Spleen (tissue), 11 donors: ENCODE data around the gene PLXNA2. TPM values are rescaled to one million over a fixed set of nuclear protein-coding genes. Genes with fewer than 3 reads are reported as not detected.

Source experiments
- DNase-seq: peaks from one replicate; pipeline ENCODE4 v3.0.0-alpha.2; 2020
- H3K27ac ChIP-seq, 8 donors: fragments of 200-600 bp; sonication (generic) in 7 of 8; 1 replicate in 4 of 8; 2 replicates in 4 of 8; pipeline versions ENCODE4 v1.5.0 to v1.8.0; 2016 to 2021; ENCODE audit warnings: inconsistent platforms in 4 of 8, mild to moderate bottlenecking in 4 of 8, moderate library complexity in 1 of 8
- H3K27me3 ChIP-seq, 7 donors: fragments of 200-600 bp; sonication (generic) in 6 of 7; replicated peaks in 1 of 7; 1 replicate in 4 of 7; 2 replicates in 3 of 7; pipeline versions ENCODE4 v1.5.0 to v1.8.0; 2016 to 2021; ENCODE audit warnings: inconsistent platforms in 3 of 7, mild to moderate bottlenecking in 1 of 7
- H3K36me3 ChIP-seq, 6 donors: fragments of 200-600 bp; sonication (generic) in 5 of 6; 1 replicate in 4 of 6; 2 replicates in 2 of 6; pipeline versions ENCODE4 v1.5.0 to v1.8.0; 2016 to 2021; ENCODE audit warnings: inconsistent platforms in 2 of 6
- H3K4me1 ChIP-seq, 6 donors: fragments of 200-600 bp; sonication (generic) in 5 of 6; 1 replicate in 3 of 6; 2 replicates in 3 of 6; pipeline versions ENCODE4 v1.5.0 to v1.8.0; 2016 to 2021; ENCODE audit warnings: inconsistent platforms in 3 of 6
- H3K4me3 ChIP-seq, 8 donors: fragments of 200-600 bp; sonication (generic) in 7 of 8; 1 replicate in 4 of 8; 2 replicates in 4 of 8; pipeline versions ENCODE4 v1.5.0 to v1.8.0; 2016 to 2021; ENCODE audit warnings: inconsistent platforms in 4 of 8, mild to moderate bottlenecking in 4 of 8, moderate library complexity in 2 of 8
- H3K9me3 ChIP-seq, 8 donors: fragments of 200-600 bp; sonication (generic) in 7 of 8; 1 replicate in 4 of 8; 2 replicates in 4 of 8; pipeline versions ENCODE4 v1.5.0 to v1.8.0; 2016 to 2021; ENCODE audit warnings: inconsistent platforms in 4 of 8
- CTCF ChIP-seq, 11 experiments: fragments of 200-600 bp in 7 of 11; fragments of 450-650 bp in 4 of 11; sonication (generic) in 4 of 11; IDR thresholded peaks in 8 of 11; conservative IDR thresholded peaks in 3 of 11; 1 replicate in 7 of 11; 2 replicates in 4 of 11; pipeline versions ENCODE4 v1.4.0 to v1.8.0; 2016 to 2021; ENCODE audit warnings: antibody characterized with exemption in 11 of 11, inconsistent platforms in 4 of 11, mild to moderate bottlenecking in 1 of 11
- POLR2A ChIP-seq, 3 donors: fragments of 450-650 bp; IDR thresholded peaks; one replicate each; pipeline ENCODE4 v1.5.1; 2017; ENCODE audit warnings: antibody characterized with exemption in 3 of 3, mild to moderate bottlenecking in 1 of 3
- POLR2AphosphoS5 ChIP-seq, 3 donors: sonication (generic); formaldehyde crosslinking; IDR thresholded peaks; one replicate each; pipeline ENCODE4 v1.5.1; 2017; ENCODE audit warnings: antibody characterized with exemption in 3 of 3
- WGBS, 5 donors: extraction: QIAGEN DNeasy Blood & Tissue Kit in 3 of 5; methylation state at CpG; one replicate each; pipeline versions ENCODE4 v1.1.5 to v1.1.7; 2013 to 2018; 5-methylcytosine and 5-hydroxymethylcytosine counted together
- intact Hi-C: fragments of 100-400 bp; cut with DNase I; formaldehyde crosslinking; loops from one replicate; pipeline ENCODE4 v1.15.0; 2023; ENCODE audit warnings: low total_unique reads
- polyA plus RNA-seq, 3 donors: library from polyadenylated mRNA; stranded (reverse); fragments of 200-250 nt; gene quantifications; one replicate each; pipeline ENCODE4 v1.2.1, GENCODE V29; 2013
- total RNA-seq, 7 donors: library from RNA; depleted of rRNA in 3 of 7; stranded (reverse); fragments of >200 nt in 3 of 7; fragmentation: NEBNext Ultra II Directional in 4 of 7; extraction: Animal tissue kit (Norgen Biotek cat#: 25700) in 4 of 7; gene quantifications; one replicate each; pipeline versions ENCODE4 v1.1.0 to v1.2.1, GENCODE V29; 2016 to 2021
- donor health status: healthy with polysubstance abuse.
- donor health status: DM: no; HTN: no; CAD: no; lungs with moderate emphysema.
- donor health status: DM: no; HTN: no; CAD: no.
- donor health status: Bipolar disorder and iron deficiency.
- donor health status: healthy.
- donor health status: DM: no; HTN: no; CAD: no.
- donor health status: DM: yes; HTN: yes; CAD: no.

Gene PLXNA2
- total and polyA plus RNA-seq, 10 donors = 0.93 to 16.9 (median 7.0) TPM

GRCh38 chr1:208165659-208166058 lies 78.5 kb downstream of the PLXNA2 start:
- DNase-seq = no peak
- H3K9me3 ChIP-seq = no peaks in the 10 kb centered on the region
- H3K27ac ChIP-seq = no peak overlapping the region
- intact Hi-C loops = no loop called here
- WGBS, 5 donors = 83 to 91% (median 89%) methylated on average over 6 of the region's 6 CpGs
- peaks cover 0 to 9% (median 0%) of the 10 kb centered on the region in 6 donors for H3K4me1 ChIP-seq
- H3K36me3 ChIP-seq = no peaks in the 10 kb centered on the region
- TF ChIP-seq POLR2A (IDR thresholded peaks at IDR 0.05) = no peak
- TF ChIP-seq CTCF (IDR thresholded peaks at IDR 0.05 in 8 of 11, conservative IDR thresholded peaks at IDR 0.05 in 3 of 11) = no peak
- TF ChIP-seq POLR2AphosphoS5 (IDR thresholded peaks at IDR 0.05) = no peak
- H3K4me3 ChIP-seq = no peak overlapping the region
- H3K27me3 ChIP-seq = peaks cover 0 to 22% (median 0%) of the 10 kb centered on the region in 7 donors

- H3K4me3 ChIP-seq = no peak overlapping the region
- no peak for DNase-seq
- no peak overlapping the region for H3K27ac ChIP-seq
- peaks cover 0 to 22% (median 0%) of the 10 kb centered on the region in 7 donors for H3K27me3 ChIP-seq
- H3K36me3 ChIP-seq = no peaks in the 10 kb centered on the region
- no peak for TF ChIP-seq POLR2AphosphoS5 (IDR thresholded peaks at IDR 0.05)
- TF ChIP-seq POLR2A (IDR thresholded peaks at IDR 0.05) = no peak
- H3K4me1 ChIP-seq = peaks cover 0 to 9% (median 0%) of the 10 kb centered on the region in 6 donors
- intact Hi-C loops = no loop called here
- 21 to 43% (median 24%) methylated on average over 12 of the region's 12 CpGs for WGBS, 5 donors
- H3K9me3 ChIP-seq = no peaks in the 10 kb centered on the region
These were observed 79.6 kb downstream of the PLXNA2 start for GRCh38 chr1:208164609-208165008.

- Histone ChIP-seq H3K27me3 (peaks cover 0 to 22% (median 0%) of the 10 kb centered on the region in 7 donors), H3K4me1 (peaks cover 0 to 18% (median 0%) of the 10 kb centered on the region in 6 donors), H3K4me3 (no peak overlapping the region), H3K9me3 (no peaks in the 10 kb centered on the region), H3K27ac (no peak overlapping the region), H3K36me3 (no peaks in the 10 kb centered on the region)
- WGBS, 5 donors = 87 to 97% (median 93%) methylated on average over 1 of the region's 1 CpG
- no peak for DNase-seq
- TF ChIP-seq POLR2A (IDR thresholded peaks at IDR 0.05) (no peak), POLR2AphosphoS5 (IDR thresholded peaks at IDR 0.05) (no peak), CTCF (IDR thresholded peaks at IDR 0.05 in 8 of 11, conservative IDR thresholded peaks at IDR 0.05 in 3 of 11) (no peak)
- intact Hi-C loops = no loop called here
These were observed 80.6 kb downstream of the PLXNA2 start for GRCh38 chr1:208163539-208163938.

GRCh38 chr1:208162903-208163302 lies 81.3 kb downstream of the PLXNA2 start:
- H3K36me3 ChIP-seq = no peaks in the 10 kb centered on the region
- intact Hi-C loops = no loop called here
- H3K4me1 ChIP-seq = peaks cover 0 to 18% (median 0%) of the 10 kb centered on the region in 6 donors
- H3K9me3 ChIP-seq = no peaks in the 10 kb centered on the region
- 91 to 100% (median 96%) methylated on average over 1 of the region's 1 CpG for WGBS, 5 donors
- H3K4me3 ChIP-seq = no peak overlapping the region
- no peak for TF ChIP-seq POLR2A (IDR thresholded peaks at IDR 0.05)
- no peak for TF ChIP-seq CTCF (IDR thresholded peaks at IDR 0.05 in 8 of 11, conservative IDR thresholded peaks at IDR 0.05 in 3 of 11)
- no peak for TF ChIP-seq POLR2AphosphoS5 (IDR thresholded peaks at IDR 0.05)
- no peak for DNase-seq
- no peak overlapping the region for H3K27ac ChIP-seq
- peaks cover 0 to 22% (median 0%) of the 10 kb centered on the region in 7 donors for H3K27me3 ChIP-seq
